A549 treated with CORT108297 at 1 μM for 4 hours (cell line): ENCODE data around the gene KCNH2. TPM values are rescaled to one million over a fixed set of nuclear protein-coding genes. Genes with fewer than 3 reads are reported as not detected.

ENCODE experiments used
- total RNA-seq: library from RNA; stranded (reverse); fragments of 200-300 nt; extraction: Qiagen RNA extraction; gene quantifications from 5 replicates; pipeline ENCODE4 v1.2.3, GENCODE V29; 2022

Gene KCNH2
- total RNA-seq: 0.38 to 0.64 TPM (median 0.42 TPM) in 5 replicates

GRCh38 chr7:150978126-150978789 is at the start of gene KCNH2:
KCNH2 (minus strand) TSS chr7:150978321; CDS start chr7:150977913, 408 bp downstream.

GRCh38 chr7:151024435-151025056 is 46.4 kb upstream of the KCNH2 start, which contains the start of gene ATG9B:
ATG9B (minus strand) TSS chr7:151024494; CDS start chr7:151024423, 71 bp downstream.

DNA sequence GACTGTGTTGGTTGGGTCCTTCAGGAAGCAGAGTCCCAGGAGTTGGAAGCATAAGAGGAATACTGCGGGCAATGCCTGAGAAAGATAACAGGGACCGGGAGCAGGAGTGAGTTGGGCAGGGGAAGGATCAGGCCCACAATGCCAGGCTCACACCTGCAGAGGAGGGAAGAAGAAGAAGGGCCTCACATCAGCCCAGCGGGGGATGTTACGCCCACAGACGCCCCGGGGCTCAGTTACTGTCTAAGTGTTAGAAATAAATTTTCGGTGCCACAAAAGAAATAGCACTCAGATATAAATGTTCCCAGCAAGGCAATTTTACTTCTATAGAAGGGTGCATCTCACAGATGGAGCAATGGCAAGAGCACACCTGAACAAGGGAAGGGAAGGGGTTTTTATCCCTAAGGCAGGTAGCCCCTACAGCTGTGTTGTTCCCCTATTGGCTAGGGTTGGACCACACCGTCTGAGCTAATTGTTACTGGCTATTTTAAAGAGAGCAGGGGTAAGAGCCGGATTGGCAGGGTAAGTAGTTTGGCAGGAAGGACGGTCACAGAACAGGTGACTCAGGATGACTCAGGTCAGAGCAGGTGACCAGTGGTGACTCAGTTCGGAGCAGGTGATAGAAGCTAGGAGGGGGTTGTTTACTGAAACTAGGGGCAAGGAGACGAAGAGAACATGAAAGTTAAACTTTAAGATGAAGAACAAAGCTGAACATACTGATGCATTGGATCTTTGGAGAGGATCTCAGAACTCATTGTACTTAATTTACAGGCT is 12.5 kb upstream of the KCNH2 start, which contains the start of gene NOS3:
Gene NOS3, plus strand, starts transcription at position 602 of the 771 bp plus-strand sequence. CDS start 2,787 bp downstream, outside the sequence.

Other genes with a start within 250 kb of the KCNH2 start
- gene GIMAP5, start 240.9 kb downstream of the KCNH2 start, total RNA-seq: 0.14 TPM in 1 of 5 replicates, not detected in the others
- gene TMEM176B, start 178.0 kb downstream of the KCNH2 start, total RNA-seq: 0.12 to 0.13 TPM in 2 of 5 replicates, not detected in the others
- not detected in 5 replicates for gene TMEM176A, start 177.6 kb downstream of the KCNH2 start, total RNA-seq
- not detected in 5 replicates for gene AOC1, start 125.8 kb downstream of the KCNH2 start, total RNA-seq
- gene NOS3, start 12.7 kb upstream of the KCNH2 start, total RNA-seq: 0.22 to 0.65 TPM (median 0.42 TPM) in 5 replicates
- gene ATG9B, start 46.2 kb upstream of the KCNH2 start, total RNA-seq: 0.16 to 0.73 TPM (median 0.55 TPM) in 5 replicates
- 33.1 to 55.2 TPM (median 52.6 TPM) in 5 replicates for gene ABCB8, start 50.1 kb upstream of the KCNH2 start, total RNA-seq
- gene ASIC3, start 70.2 kb upstream of the KCNH2 start, total RNA-seq: 4.3 to 12.9 TPM (median 10.4 TPM) in 5 replicates
- gene CDK5, start 79.6 kb upstream of the KCNH2 start, total RNA-seq: 32.6 to 37.1 TPM (median 34.0 TPM) in 5 replicates
- gene SLC4A2, start 81.3 kb upstream of the KCNH2 start, total RNA-seq: 191 to 306 TPM (median 300 TPM) in 5 replicates
- 52.6 to 89.4 TPM (median 82.4 TPM) in 5 replicates for gene FASTK, start 102.5 kb upstream of the KCNH2 start, total RNA-seq
- 36.3 to 61.2 TPM (median 59.4 TPM) in 5 replicates for gene TMUB1, start 105.2 kb upstream of the KCNH2 start, total RNA-seq
- gene AGAP3, start 108.2 kb upstream of the KCNH2 start, total RNA-seq: 43.0 to 72.3 TPM (median 69.5 TPM) in 5 replicates
- 0.10 to 0.18 TPM in 2 of 5 replicates, not detected in the others for gene GBX1, start 189.4 kb upstream of the KCNH2 start, total RNA-seq
- not detected in 5 replicates for gene ASB10, start 208.9 kb upstream of the KCNH2 start, total RNA-seq
- not detected in 5 replicates for gene H2BK1, start 232.2 kb upstream of the KCNH2 start, total RNA-seq
- 61.4 to 67.5 TPM (median 66.9 TPM) in 5 replicates for gene ABCF2, start 248.9 kb upstream of the KCNH2 start, total RNA-seq